Liver (tissue), 3 donors: ENCODE data around the gene FRZB.

ENCODE experiments used
- CTCF ChIP-seq: fragments of 150-350 bp; IDR thresholded peaks from 2 replicates; pipeline ENCODE4 v1.5.1; 2017; ENCODE audit warnings: improper control_type of control experiment, low read depth, low read length; ENCODE audit not compliant: missing input control
- EGR1 ChIP-seq, 2 donors: IDR thresholded peaks; 2 replicates each; pipeline ENCODE4 v1.6.1; 2016 to 2018; ENCODE audit warnings: antibody characterized with exemption in 2 of 2, low read depth in 2 of 2
- FOXA1 ChIP-seq: IDR thresholded peaks from 2 replicates; pipeline ENCODE4 v1.6.1; 2016; ENCODE audit warnings: antibody characterized with exemption
- GABPA ChIP-seq, 2 donors: IDR thresholded peaks in 1 of 2; conservative IDR thresholded peaks in 1 of 2; 2 replicates each; pipeline ENCODE4 v1.6.1; 2016; ENCODE audit warnings: antibody characterized with exemption in 2 of 2, mild to moderate bottlenecking in 1 of 2, moderate library complexity in 1 of 2
- HNF4A ChIP-seq, 2 donors: conservative IDR thresholded peaks; 2 replicates each; pipeline ENCODE4 v1.6.1; 2016; ENCODE audit warnings: antibody characterized with exemption in 2 of 2, mild to moderate bottlenecking in 2 of 2
- JUND ChIP-seq, 2 donors: IDR thresholded peaks; 2 replicates each; pipeline ENCODE4 v1.6.1; 2016; ENCODE audit warnings: antibody characterized with exemption in 2 of 2
- MAX ChIP-seq: IDR thresholded peaks from 2 replicates; pipeline ENCODE4 v1.6.1; 2016; ENCODE audit warnings: antibody characterized with exemption
- RAD21 ChIP-seq, 2 donors: IDR thresholded peaks; 2 replicates each; pipeline ENCODE4 v1.6.1; 2016; ENCODE audit warnings: antibody characterized with exemption in 2 of 2, mild to moderate bottlenecking in 2 of 2
- REST ChIP-seq: IDR thresholded peaks from 2 replicates; pipeline ENCODE4 v1.6.1; 2016; ENCODE audit warnings: antibody characterized with exemption, mild to moderate bottlenecking
- SP1 ChIP-seq: IDR thresholded peaks from 2 replicates; pipeline ENCODE4 v1.6.1; 2018; ENCODE audit warnings: antibody characterized with exemption, mild to moderate bottlenecking
- TAF1 ChIP-seq: conservative IDR thresholded peaks from 2 replicates; pipeline ENCODE4 v1.6.1; 2016; ENCODE audit warnings: antibody characterized with exemption, mild to moderate bottlenecking
- YY1 ChIP-seq: IDR thresholded peaks from 2 replicates; pipeline ENCODE4 v1.6.1; 2016; ENCODE audit warnings: antibody characterized with exemption, mild to moderate bottlenecking
- TF ChIP-seq, protein P1 (sequence below): IDR thresholded peaks from 2 replicates; pipeline ENCODE4 v1.6.1; 2016; ENCODE audit warnings: antibody characterized with exemption
- TF ChIP-seq, protein P2 (sequence below): IDR thresholded peaks from 2 replicates; pipeline ENCODE4 v1.6.1; 2016; ENCODE audit warnings: antibody characterized with exemption
- donor health status: healthy.
- donor health status: healthy.

DNA sequence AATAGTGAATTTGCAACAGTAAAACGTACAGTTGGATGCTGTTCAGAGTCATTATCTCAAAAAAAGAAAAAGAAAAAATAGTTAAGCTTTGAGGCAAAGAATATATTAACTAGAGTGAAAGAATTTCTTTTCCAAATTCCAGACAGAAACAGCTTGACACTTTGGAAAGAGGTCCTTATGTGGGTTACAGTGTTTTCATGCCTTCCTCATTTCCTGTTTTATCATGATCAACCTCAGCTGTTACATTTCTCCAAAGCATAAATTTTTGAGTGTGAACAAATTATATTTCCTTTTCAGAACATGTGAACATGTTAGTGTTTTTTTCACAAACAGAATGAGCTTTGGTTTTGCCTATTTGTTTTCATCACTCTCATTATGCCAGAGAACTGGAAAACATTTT is 13.6 kb downstream of the FRZB start:
- TF ChIP-seq GABPA (IDR thresholded peaks at IDR 0.05 in 1 of 2, conservative IDR thresholded peaks at IDR 0.05 in 1 of 2): no peak
- TF ChIP-seq HNF4A (conservative IDR thresholded peaks at IDR 0.05): no peak
- no peak for TF ChIP-seq CTCF
- no peak for TF ChIP-seq MAX
- no peak for TF ChIP-seq SP1
- no peak for TF ChIP-seq TAF1
- TF ChIP-seq RAD21 (IDR thresholded peaks at IDR 0.05): no peak
- TF ChIP-seq, protein P1, sequence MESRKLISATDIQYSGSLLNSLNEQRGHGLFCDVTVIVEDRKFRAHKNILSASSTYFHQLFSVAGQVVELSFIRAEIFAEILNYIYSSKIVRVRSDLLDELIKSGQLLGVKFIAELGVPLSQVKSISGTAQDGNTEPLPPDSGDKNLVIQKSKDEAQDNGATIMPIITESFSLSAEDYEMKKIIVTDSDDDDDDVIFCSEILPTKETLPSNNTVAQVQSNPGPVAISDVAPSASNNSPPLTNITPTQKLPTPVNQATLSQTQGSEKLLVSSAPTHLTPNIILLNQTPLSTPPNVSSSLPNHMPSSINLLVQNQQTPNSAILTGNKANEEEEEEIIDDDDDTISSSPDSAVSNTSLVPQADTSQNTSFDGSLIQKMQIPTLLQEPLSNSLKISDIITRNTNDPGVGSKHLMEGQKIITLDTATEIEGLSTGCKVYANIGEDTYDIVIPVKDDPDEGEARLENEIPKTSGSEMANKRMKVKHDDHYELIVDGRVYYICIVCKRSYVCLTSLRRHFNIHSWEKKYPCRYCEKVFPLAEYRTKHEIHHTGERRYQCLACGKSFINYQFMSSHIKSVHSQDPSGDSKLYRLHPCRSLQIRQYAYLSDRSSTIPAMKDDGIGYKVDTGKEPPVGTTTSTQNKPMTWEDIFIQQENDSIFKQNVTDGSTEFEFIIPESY: no peak
- TF ChIP-seq FOXA1: no peak
- no peak for TF ChIP-seq YY1
- TF ChIP-seq, protein P2, sequence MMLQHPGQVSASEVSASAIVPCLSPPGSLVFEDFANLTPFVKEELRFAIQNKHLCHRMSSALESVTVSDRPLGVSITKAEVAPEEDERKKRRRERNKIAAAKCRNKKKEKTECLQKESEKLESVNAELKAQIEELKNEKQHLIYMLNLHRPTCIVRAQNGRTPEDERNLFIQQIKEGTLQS: no peak
- no peak for TF ChIP-seq EGR1 (IDR thresholded peaks at IDR 0.05; ENCODE audit: low read depth in 2 of 2)
- no peak for TF ChIP-seq REST
- no peak for TF ChIP-seq JUND (IDR thresholded peaks at IDR 0.05)
